IgD-negative memory B cell (primary cell): ENCODE data around the gene AKAP8. TPM values are rescaled to one million over a fixed set of nuclear protein-coding genes. Genes with fewer than 3 reads are reported as not detected.
"Not testable (repeated sequence)": the region's sequence is repeated elsewhere in the genome, so short reads cannot be mapped to it uniquely, and the experiment has no call there.

ENCODE experiments used
- H3K27ac Mint-ChIP-seq, 3 donors: one replicate each; pipeline ENCODE4 v1.8.0; 2020 to 2022; ENCODE audit warnings: mild to moderate bottlenecking in 3 of 3, mixed read lengths in 3 of 3, moderate library complexity in 1 of 3
- H3K27me3 Mint-ChIP-seq: one replicate; pipeline ENCODE4 v1.8.0; 2021; ENCODE audit warnings: mixed read lengths
- H3K36me3 Mint-ChIP-seq: one replicate; pipeline ENCODE4 v1.8.0; 2020; ENCODE audit warnings: mild to moderate bottlenecking, mixed read lengths
- H3K4me1 Mint-ChIP-seq, 3 donors: one replicate each; pipeline ENCODE4 v1.8.0; 2020 to 2022; ENCODE audit warnings: mixed read lengths in 3 of 3, mild to moderate bottlenecking in 1 of 3
- H3K4me3 Mint-ChIP-seq, 4 donors: one replicate each; pipeline ENCODE4 v1.8.0; 2020 to 2022; ENCODE audit warnings: mild to moderate bottlenecking in 4 of 4, mixed read lengths in 4 of 4, moderate library complexity in 3 of 4
- H3K9me3 Mint-ChIP-seq, 3 donors: one replicate each; pipeline ENCODE4 v1.8.0; 2020 to 2021; ENCODE audit warnings: mixed read lengths in 3 of 3, mild to moderate bottlenecking in 1 of 3
- polyA plus RNA-seq: library from polyadenylated mRNA; unstranded; fragments of 300-500 nt; fragmentation: Illumina TruSeq; gene quantifications from one replicate; pipeline ENCODE4 v1.2.3, GENCODE V29; 2021

The AKAP8 gene
- polyA plus RNA-seq, 1 donor from 2014 or later = 22.8 TPM

GRCh38 chr19:15372470-15372869, 7.1 kb downstream of the AKAP8 start:
- H3K36me3 Mint-ChIP-seq = peaks cover 3% of the 10 kb centered on the region
- H3K9me3 Mint-ChIP-seq = no peaks in the 10 kb centered on the region
- no peaks in the 10 kb centered on the region for H3K27me3 Mint-ChIP-seq
- no peak overlapping the region for H3K4me3 Mint-ChIP-seq
- H3K4me1 Mint-ChIP-seq = peaks cover 10 to 19% (median 12%) of the 10 kb centered on the region in 3 donors
- H3K27ac Mint-ChIP-seq = peak overlapping the region in 1 of 3 donors; percentile 53

GRCh38 chr19:15371786-15372380, 7.7 kb downstream of the AKAP8 start:
- peaks cover 3% of the 10 kb centered on the region for H3K36me3 Mint-ChIP-seq
- H3K27ac Mint-ChIP-seq = no peak overlapping the region
- H3K27me3 Mint-ChIP-seq = no peaks in the 10 kb centered on the region
- H3K4me3 Mint-ChIP-seq = no peak overlapping the region
- H3K9me3 Mint-ChIP-seq = no peaks in the 10 kb centered on the region
- peaks cover 6 to 15% (median 9%) of the 10 kb centered on the region in 3 donors for H3K4me1 Mint-ChIP-seq

GRCh38 chr19:15371119-15371518, 8.5 kb downstream of the AKAP8 start:
- H3K4me3 Mint-ChIP-seq = no peak overlapping the region
- H3K36me3 Mint-ChIP-seq = peaks cover 5% of the 10 kb centered on the region

GRCh38 chr19:15369594-15369891, 10.0 kb downstream of the AKAP8 start:
- peaks cover 5% of the 10 kb centered on the region for H3K36me3 Mint-ChIP-seq
- no peaks in the 10 kb centered on the region for H3K9me3 Mint-ChIP-seq
- peak overlapping the region in 1 of 3 donors; percentile 5 for H3K27ac Mint-ChIP-seq
- peaks cover 0 to 6% (median 0%) of the 10 kb centered on the region in 3 donors for H3K4me1 Mint-ChIP-seq
- H3K27me3 Mint-ChIP-seq = no peaks in the 10 kb centered on the region
- no peak overlapping the region for H3K4me3 Mint-ChIP-seq

More at GRCh38 chr19:15371119-15371518, 8.5 kb downstream of the AKAP8 start:
- Mint-ChIP-seq H3K4me1 (peaks cover 2 to 10% (median 3%) of the 10 kb centered on the region in 3 donors), H3K27me3 (no peaks in the 10 kb centered on the region), H3K27ac (peak overlapping the region in 1 of 3 donors; percentile 31), H3K9me3 (no peaks in the 10 kb centered on the region)

- H3K27me3 Mint-ChIP-seq = no peaks in the 10 kb centered on the region
- H3K9me3 Mint-ChIP-seq = no peaks in the 10 kb centered on the region
- H3K4me1 Mint-ChIP-seq = peaks cover 0 to 6% (median 0%) of the 10 kb centered on the region in 3 donors
- peaks cover 5% of the 10 kb centered on the region for H3K36me3 Mint-ChIP-seq
- H3K27ac Mint-ChIP-seq = no peak overlapping the region
- H3K4me3 Mint-ChIP-seq = no peak overlapping the region
Measured at GRCh38 chr19:15368798-15369593, 10.6 kb downstream of the AKAP8 start.

- Mint-ChIP-seq H3K4me3 (no peak overlapping the region), H3K36me3 (peaks cover 5% of the 10 kb centered on the region)
Measured at GRCh38 chr19:15368051-15368632, 11.4 kb downstream of the AKAP8 start.

GRCh38 chr19:15367439-15367838, 12.1 kb downstream of the AKAP8 start:
- Mint-ChIP-seq H3K9me3 (no peaks in the 10 kb centered on the region), H3K36me3 (peaks cover 5% of the 10 kb centered on the region), H3K4me1 (peaks cover 0 to 1% (median 0%) of the 10 kb centered on the region in 3 donors), H3K27ac (peak overlapping the region in 2 of 3 donors; percentile 60 to 80), H3K27me3 (no peaks in the 10 kb centered on the region), H3K4me3 (no peak overlapping the region)

More at GRCh38 chr19:15368051-15368632, 11.4 kb downstream of the AKAP8 start:
- H3K27ac Mint-ChIP-seq = peak overlapping the region; percentile 60 to 80 (median 78)
- H3K9me3 Mint-ChIP-seq = no peaks in the 10 kb centered on the region
- no peaks in the 10 kb centered on the region for H3K27me3 Mint-ChIP-seq
- peaks cover 0 to 4% (median 0%) of the 10 kb centered on the region in 3 donors for H3K4me1 Mint-ChIP-seq

GRCh38 chr19:15365264-15365663, 14.3 kb downstream of the AKAP8 start:
- Mint-ChIP-seq H3K4me3 (no peak overlapping the region), H3K9me3 (no peaks in the 10 kb centered on the region), H3K27me3 (no peaks in the 10 kb centered on the region), H3K4me1 (peaks cover 0 to 4% (median 3%) of the 10 kb centered on the region in 3 donors), H3K36me3 (peaks cover 5% of the 10 kb centered on the region), H3K27ac (peak overlapping the region in 1 of 3 donors; percentile 53)

GRCh38 chr19:15363791-15364190, 15.8 kb downstream of the AKAP8 start:
- H3K9me3 Mint-ChIP-seq, H3K4me3 Mint-ChIP-seq, H3K36me3 Mint-ChIP-seq, H3K27me3 Mint-ChIP-seq, H3K4me1 Mint-ChIP-seq: not testable (repeated sequence)
- peak overlapping the region in 1 of 3 donors; percentile 38 for H3K27ac Mint-ChIP-seq

- not testable (repeated sequence) for H3K4me1 Mint-ChIP-seq, H3K27me3 Mint-ChIP-seq, H3K27ac Mint-ChIP-seq, H3K4me3 Mint-ChIP-seq, H3K9me3 Mint-ChIP-seq
- peaks cover 10% of the 10 kb centered on the region for H3K36me3 Mint-ChIP-seq
Measured at GRCh38 chr19:15363048-15363447, 16.5 kb downstream of the AKAP8 start.

- H3K27me3 Mint-ChIP-seq, H3K4me1 Mint-ChIP-seq, H3K9me3 Mint-ChIP-seq: not testable (repeated sequence)
- peaks cover 13% of the 10 kb centered on the region for H3K36me3 Mint-ChIP-seq
- peak overlapping the region in 1 of 4 donors; percentile 54 for H3K4me3 Mint-ChIP-seq
- peak overlapping the region in 1 of 3 donors; percentile 56 for H3K27ac Mint-ChIP-seq
Measured at GRCh38 chr19:15360015-15360414, 19.6 kb downstream of the AKAP8 start.

- Mint-ChIP-seq H3K9me3 (no peaks in the 10 kb centered on the region), H3K4me3 (no peak overlapping the region), H3K36me3 (peaks cover 15% of the 10 kb centered on the region), H3K27me3 (no peaks in the 10 kb centered on the region), H3K4me1 (peaks cover 0 to 7% (median 4%) of the 10 kb centered on the region in 3 donors), H3K27ac (no peak overlapping the region)
Measured at GRCh38 chr19:15358918-15359317, 20.7 kb downstream of the AKAP8 start.

- H3K27ac Mint-ChIP-seq = no peak overlapping the region
- H3K4me1 Mint-ChIP-seq = peaks cover 0 to 7% (median 4%) of the 10 kb centered on the region in 3 donors
- peaks cover 15% of the 10 kb centered on the region for H3K36me3 Mint-ChIP-seq
- no peaks in the 10 kb centered on the region for H3K27me3 Mint-ChIP-seq
- no peaks in the 10 kb centered on the region for H3K9me3 Mint-ChIP-seq
- H3K4me3 Mint-ChIP-seq = no peak overlapping the region
Measured at GRCh38 chr19:15357906-15358305, 21.7 kb downstream of the AKAP8 start.

- Mint-ChIP-seq H3K27me3 (no peaks in the 10 kb centered on the region), H3K9me3 (no peaks in the 10 kb centered on the region), H3K4me3 (no peak overlapping the region), H3K4me1 (no peaks in the 10 kb centered on the region), H3K36me3 (peaks cover 15% of the 10 kb centered on the region), H3K27ac (peak overlapping the region in 1 of 3 donors; percentile 60)
Measured at GRCh38 chr19:15354566-15355296, 24.9 kb downstream of the AKAP8 start.

GRCh38 chr19:15353908-15354307, 25.7 kb downstream of the AKAP8 start:
- Mint-ChIP-seq H3K4me1 (peaks cover 3 to 4% (median 4%) of the 10 kb centered on the region in 3 donors), H3K27ac (peak overlapping the region in 2 of 3 donors; percentile 60 to 73), H3K36me3 (peaks cover 16% of the 10 kb centered on the region), H3K4me3 (no peak overlapping the region), H3K27me3 (no peaks in the 10 kb centered on the region), H3K9me3 (no peaks in the 10 kb centered on the region)
